Fibroblast of skin of abdomen (primary cell): ENCODE data around the gene UMODL1.

Experiments
- DNase-seq: peaks from one replicate; pipeline ENCODE4 v3.0.0-alpha.2; 2013

UMODL1 gene

GRCh38 chr21:42117229-42117966, 46.3 kb downstream of the UMODL1 start:
- peak; percentile 71 for DNase-seq

GRCh38 chr21:42117967-42118780, 47.1 kb downstream of the UMODL1 start:
- DNase-seq, result no peak

- no peak for DNase-seq
Observed at GRCh38 chr21:42118901-42119300, 47.8 kb downstream of the UMODL1 start.

GRCh38 chr21:42120101-42120902, 49.2 kb downstream of the UMODL1 start:
- no peak for DNase-seq

- no peak for DNase-seq
Observed at GRCh38 chr21:42120903-42121535, 49.9 kb downstream of the UMODL1 start.

- no peak for DNase-seq
Observed at GRCh38 chr21:42121794-42122193, 50.7 kb downstream of the UMODL1 start.

- DNase-seq, result no peak
Observed at GRCh38 chr21:42122398-42122797, 51.3 kb downstream of the UMODL1 start.

- DNase-seq, result no peak
Observed at GRCh38 chr21:42122808-42123207, 51.7 kb downstream of the UMODL1 start.

GRCh38 chr21:42123219-42123908, 52.2 kb downstream of the UMODL1 start:
- DNase-seq, result no peak

GRCh38 chr21:42124081-42124480, 53.0 kb downstream of the UMODL1 start:
- DNase-seq, result no peak

- DNase-seq, result no peak
Observed at GRCh38 chr21:42124826-42125570, 53.9 kb downstream of the UMODL1 start.

GRCh38 chr21:42125571-42126544, 54.7 kb downstream of the UMODL1 start:
- DNase-seq, result peak; percentile 70

GRCh38 chr21:42127164-42128150, 56.3 kb downstream of the UMODL1 start:
- no peak for DNase-seq

- DNase-seq, result no peak
Observed at GRCh38 chr21:42129300-42130266, 58.5 kb downstream of the UMODL1 start.

- no peak for DNase-seq
Observed at GRCh38 chr21:42130441-42130840, 59.3 kb downstream of the UMODL1 start.

GRCh38 chr21:42132183-42132582, 61.1 kb downstream of the UMODL1 start:
- DNase-seq, result no peak

GRCh38 chr21:42133131-42133530, 62.0 kb downstream of the UMODL1 start:
- no peak for DNase-seq
